ENCODE data around the gene SSNA1. TPM values are rescaled to one million over a fixed set of nuclear protein-coding genes. Genes with fewer than 3 reads are reported as not detected.

The SSNA1 gene
- total and polyA plus RNA-seq, 9 of the 15 experiments (the other 6 are each of a cell fraction or from before 2014, with no cell fraction given): 1.9 to 130 (median 57.1) TPM

DNA sequence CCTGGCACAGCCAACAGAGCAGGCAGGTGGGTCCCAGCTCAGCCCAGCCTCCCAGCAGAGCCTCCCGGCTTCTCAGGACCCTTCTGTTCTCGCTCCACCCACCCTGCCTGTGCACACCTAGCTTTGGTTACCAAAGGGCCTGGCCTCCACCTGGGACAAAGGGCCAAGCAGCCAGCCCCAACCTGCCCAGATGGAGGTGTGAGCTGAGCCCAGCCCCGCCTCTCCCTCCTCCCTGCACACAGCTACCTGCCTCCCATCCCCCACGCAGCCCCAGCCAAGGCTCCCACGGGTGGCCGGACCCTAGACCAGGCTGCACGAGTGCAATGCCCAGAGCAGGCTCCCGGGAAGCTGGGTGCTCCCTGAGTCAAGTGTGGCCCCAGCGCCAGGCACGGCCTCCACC lies 6.4 kb downstream of the SSNA1 start:
- POLR2A ChIA-PET: interaction anchor here (0.6 to 1.6 kb wide), 6 partner anchors 10 to 128 kb away, joined by 3 to 9 read pairs (median 6); partner anchors contain the start of genes RNF208 and TUBB4B

GRCh38 chr9:137195525-137196220 lies 7.2 kb downstream of the SSNA1 start:
- TF ChIP-seq NFIC (IDR thresholded peaks at IDR 0.05) (peak; percentile 74), LEF1 (IDR thresholded peaks at IDR 0.05) (no peak), ZBTB33 (CRISPR knock-in tag; IDR thresholded peaks at IDR 0.05) (0 out of 2 replicates have a peak, but pooled peaks have one; percentile 25), SIRT6 (IDR thresholded peaks at IDR 0.05; ENCODE audit: low read depth, low read length) (no peak)
- H3K27me3 ChIP-seq (ENCODE audit: control insufficient read depth in 2 of 2, insufficient read depth in 2 of 2, low read length in 2 of 2): no peaks in the 10 kb centered on the region
- no peaks in the 10 kb centered on the region for H3K9me1 ChIP-seq (ENCODE audit: control insufficient read depth, insufficient read depth, low read length)
- no peak overlapping the region for H3K4me2 ChIP-seq (ENCODE audit: insufficient read depth, low read length)
- H3K4me3 ChIP-seq: no peak overlapping the region
- in situ Hi-C loops (cut with MboI) (no loop called here), intact Hi-C loops (cut with micrococcal nuclease) (no loop called here)
- 82% methylated on average over 19 of the region's 21 CpGs for WGBS (ENCODE audit: insufficient coverage, low coverage, missing lambda C conversion rate)
- H3K79me2 ChIP-seq (ENCODE audit: control insufficient read depth, insufficient read depth, low read length): peaks cover 42% of the 10 kb centered on the region
- no peak overlapping the region for H3K27ac ChIP-seq (ENCODE audit: extremely low read depth, low read depth, low read length)
- POLR2A ChIA-PET: interaction anchor here (0.8 to 1.6 kb wide), 3 partner anchors 14 to 45 kb away, joined by 3 to 9 read pairs (median 7); partner anchors contain the start of genes RNF208 and TUBB4B
- H2AFZ ChIP-seq (ENCODE audit: low read depth, low read length): no peak overlapping the region
- peaks cover 28% of the 10 kb centered on the region; the same call in 1 of the 3 replicates for H3K36me3 ChIP-seq (ENCODE audit: control insufficient read depth, insufficient read depth, low read length)
- H3K9me3 ChIP-seq (replicated peaks; ENCODE audit: control insufficient read depth, insufficient read depth, low read depth, low read length): no peaks in the 10 kb centered on the region
- CTCF ChIA-PET (ENCODE audit: low intra/inter-chr PET ratio): no interaction called here
- FAIRE-seq (no peak), ATAC-seq (no peak), DNase-seq (ENCODE audit: extremely low read depth in 1 of 4, low spot score in 3 of 4) (no peak)
- H4K20me1 ChIP-seq (replicated peaks; ENCODE audit: control insufficient read depth, insufficient read depth, low read length): peaks cover 5% of the 10 kb centered on the region
- H3K9ac ChIP-seq (ENCODE audit: insufficient read depth in 1 of 2, low read depth in 2 of 2, low read length in 2 of 2): peak overlapping the region in 1 of 2 experiments; percentile 57; a peak in 1 of 4 replicates
- peaks cover 13 to 94% of the 10 kb centered on the region in 2 experiments for H3K4me1 ChIP-seq (replicated peaks in 1 of 2; ENCODE audit: control insufficient read depth in 2 of 2, insufficient read depth in 2 of 2, low read length in 2 of 2)
- no TSS peak for BruUV-seq (replicated peaks)

More for the DNA sequence above, 6.4 kb downstream of the SSNA1 start:
- peaks cover 35% of the 10 kb centered on the region; the same call in 1 of the 3 replicates for H3K36me3 ChIP-seq (ENCODE audit: control insufficient read depth, insufficient read depth, low read length)
- intact Hi-C loops (cut with micrococcal nuclease): no loop called here
- H3K79me2 ChIP-seq (ENCODE audit: control insufficient read depth, insufficient read depth, low read length): peaks cover 49% of the 10 kb centered on the region
- H3K9ac ChIP-seq (ENCODE audit: insufficient read depth in 1 of 2, low read depth in 2 of 2, low read length in 2 of 2): peak overlapping the region in 1 of 2 experiments; percentile 57; a peak in 1 of 4 replicates
- in situ Hi-C loops (cut with MboI): no loop called here
- H4K20me1 ChIP-seq (replicated peaks; ENCODE audit: control insufficient read depth, insufficient read depth, low read length): peaks cover 5% of the 10 kb centered on the region
- peaks cover 17 to 98% of the 10 kb centered on the region in 2 experiments for H3K4me1 ChIP-seq (replicated peaks in 1 of 2; ENCODE audit: control insufficient read depth in 2 of 2, insufficient read depth in 2 of 2, low read length in 2 of 2)
- BruUV-seq (replicated peaks): no TSS peak
- no peak overlapping the region for H2AFZ ChIP-seq (ENCODE audit: low read depth, low read length)
- WGBS (ENCODE audit: insufficient coverage, low coverage, missing lambda C conversion rate): 78% methylated on average over 6 of the region's 10 CpGs
- no peaks in the 10 kb centered on the region for H3K9me1 ChIP-seq (ENCODE audit: control insufficient read depth, insufficient read depth, low read length)
- no peaks in the 10 kb centered on the region for H3K27me3 ChIP-seq (ENCODE audit: control insufficient read depth in 2 of 2, insufficient read depth in 2 of 2, low read length in 2 of 2)
- no peak overlapping the region for H3K4me3 ChIP-seq
- DNase-seq (ENCODE audit: extremely low read depth in 1 of 4, low spot score in 3 of 4): no peak
- no peak for FAIRE-seq
- H3K9me3 ChIP-seq (replicated peaks; ENCODE audit: control insufficient read depth, insufficient read depth, low read depth, low read length): no peaks in the 10 kb centered on the region
- TF ChIP-seq ZNF263 (CRISPR knock-in tag; IDR thresholded peaks at IDR 0.05; ENCODE audit: borderline replicate concordance) (peak; percentile 33; the same call in 1 of the 2 replicates), HMGN3 (IDR thresholded peaks at IDR 0.05; ENCODE audit: borderline replicate concordance, extremely low read depth, insufficient read length, low read depth, low read length) (no peak)
- H3K27ac ChIP-seq (ENCODE audit: extremely low read depth, low read depth, low read length): no peak overlapping the region
- CTCF ChIA-PET (ENCODE audit: low intra/inter-chr PET ratio): no interaction called here
- no peak overlapping the region for H3K4me2 ChIP-seq (ENCODE audit: insufficient read depth, low read length)
- no peak for ATAC-seq
